A549 (cell line): Measurements from ENCODE around the gene GRIN2C.

Experiments used
- HDAC2 ChIP-seq: fragments of 200-600 bp; sonication (generic); IDR thresholded peaks from 2 replicates; pipeline ENCODE4 v1.6.1; 2016
- MAFK ChIP-seq: fragments of 450-650 bp; IDR thresholded peaks from 2 replicates; pipeline ENCODE4 v1.6.1; 2014; ENCODE audit not compliant: partially characterized antibody
- POLR2A ChIP-seq: IDR thresholded peaks from 2 replicates; pipeline ENCODE4 v1.6.1; 2012; ENCODE audit warnings: mild to moderate bottlenecking, low read length
- RFX5 ChIP-seq: fragments of 450-650 bp; IDR thresholded peaks from 2 replicates; pipeline ENCODE4 v1.7.1; 2014; ENCODE audit warnings: antibody characterized with exemption, mild to moderate bottlenecking, moderate library complexity
- TF ChIP-seq, protein P1 (sequence below): fragments of >200 bp; sonication (Bioruptor Twin); formaldehyde crosslinking; IDR thresholded peaks from 3 replicates; pipeline ENCODE4 v1.5.1; 2016
- TF ChIP-seq, protein P2 (sequence below): IDR thresholded peaks from 2 replicates; pipeline ENCODE4 v1.6.1; 2012
- TF ChIP-seq, protein P3 (sequence below): IDR thresholded peaks from 2 replicates; pipeline ENCODE4 v1.6.1; 2012

DNA sequence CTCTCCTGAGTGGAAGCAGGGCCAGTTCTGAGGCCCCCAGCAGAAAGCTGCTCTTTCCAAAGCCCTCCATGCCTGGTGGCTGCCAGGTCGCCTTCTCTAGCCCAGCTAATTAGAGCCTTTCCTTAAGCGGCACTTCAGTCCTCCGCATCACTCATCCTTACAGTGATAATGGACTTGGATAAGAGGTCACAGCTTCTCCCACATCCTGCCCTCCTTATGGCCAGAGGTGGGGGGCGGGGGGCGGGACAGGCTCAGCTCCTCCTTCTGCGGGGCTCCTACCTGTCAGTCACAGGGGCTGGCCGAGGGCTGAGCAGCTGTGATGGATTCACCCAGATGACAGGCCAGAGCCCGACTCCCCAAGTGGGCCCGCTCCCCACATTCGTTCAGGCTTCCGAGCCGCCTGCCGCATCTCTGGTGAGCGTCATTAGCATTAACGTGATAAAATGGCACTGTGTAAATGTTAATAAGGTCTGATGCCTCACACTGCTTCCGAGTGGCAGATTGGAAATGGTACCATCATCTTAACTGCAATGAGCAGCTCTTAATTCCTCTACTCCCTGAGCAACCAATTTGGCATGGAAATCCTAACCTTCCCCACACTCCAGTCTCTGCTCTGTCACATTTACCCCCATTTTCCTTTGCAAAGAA, 41.3 kb downstream of the GRIN2C start:
- TF ChIP-seq, protein P1, sequence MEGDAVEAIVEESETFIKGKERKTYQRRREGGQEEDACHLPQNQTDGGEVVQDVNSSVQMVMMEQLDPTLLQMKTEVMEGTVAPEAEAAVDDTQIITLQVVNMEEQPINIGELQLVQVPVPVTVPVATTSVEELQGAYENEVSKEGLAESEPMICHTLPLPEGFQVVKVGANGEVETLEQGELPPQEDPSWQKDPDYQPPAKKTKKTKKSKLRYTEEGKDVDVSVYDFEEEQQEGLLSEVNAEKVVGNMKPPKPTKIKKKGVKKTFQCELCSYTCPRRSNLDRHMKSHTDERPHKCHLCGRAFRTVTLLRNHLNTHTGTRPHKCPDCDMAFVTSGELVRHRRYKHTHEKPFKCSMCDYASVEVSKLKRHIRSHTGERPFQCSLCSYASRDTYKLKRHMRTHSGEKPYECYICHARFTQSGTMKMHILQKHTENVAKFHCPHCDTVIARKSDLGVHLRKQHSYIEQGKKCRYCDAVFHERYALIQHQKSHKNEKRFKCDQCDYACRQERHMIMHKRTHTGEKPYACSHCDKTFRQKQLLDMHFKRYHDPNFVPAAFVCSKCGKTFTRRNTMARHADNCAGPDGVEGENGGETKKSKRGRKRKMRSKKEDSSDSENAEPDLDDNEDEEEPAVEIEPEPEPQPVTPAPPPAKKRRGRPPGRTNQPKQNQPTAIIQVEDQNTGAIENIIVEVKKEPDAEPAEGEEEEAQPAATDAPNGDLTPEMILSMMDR, result no peak
- TF ChIP-seq POLR2A (no peak), HDAC2 (no peak), RFX5 (no peak), MAFK (no peak)
- TF ChIP-seq, protein P2, sequence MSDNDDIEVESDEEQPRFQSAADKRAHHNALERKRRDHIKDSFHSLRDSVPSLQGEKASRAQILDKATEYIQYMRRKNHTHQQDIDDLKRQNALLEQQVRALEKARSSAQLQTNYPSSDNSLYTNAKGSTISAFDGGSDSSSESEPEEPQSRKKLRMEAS, result no peak
- TF ChIP-seq, protein P3, sequence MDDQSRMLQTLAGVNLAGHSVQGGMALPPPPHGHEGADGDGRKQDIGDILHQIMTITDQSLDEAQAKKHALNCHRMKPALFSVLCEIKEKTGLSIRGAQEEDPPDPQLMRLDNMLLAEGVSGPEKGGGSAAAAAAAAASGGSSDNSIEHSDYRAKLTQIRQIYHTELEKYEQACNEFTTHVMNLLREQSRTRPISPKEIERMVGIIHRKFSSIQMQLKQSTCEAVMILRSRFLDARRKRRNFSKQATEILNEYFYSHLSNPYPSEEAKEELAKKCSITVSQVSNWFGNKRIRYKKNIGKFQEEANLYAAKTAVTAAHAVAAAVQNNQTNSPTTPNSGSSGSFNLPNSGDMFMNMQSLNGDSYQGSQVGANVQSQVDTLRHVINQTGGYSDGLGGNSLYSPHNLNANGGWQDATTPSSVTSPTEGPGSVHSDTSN, result no peak
